Endodermal cell (in vitro differentiated cells): Measurements from ENCODE around the gene CCDC33. TPM values are rescaled to one million over a fixed set of nuclear protein-coding genes. Genes with fewer than 3 reads are reported as not detected.

Experiments
- DNase-seq: peaks from one replicate; pipeline ENCODE4 v3.0.0-alpha.2; 2017
- H3K27ac ChIP-seq: 2 replicates; pipeline ENCODE4 v1.5.1; 2013; ENCODE audit warnings: mild to moderate bottlenecking, low read depth, low read length, moderate library complexity
- H3K27me3 ChIP-seq: 2 replicates; pipeline ENCODE4 v1.6.1; 2013; ENCODE audit warnings: mild to moderate bottlenecking, low read length, moderate library complexity; ENCODE audit not compliant: insufficient read depth, control insufficient read depth, poor library complexity, severe bottlenecking
- H3K36me3 ChIP-seq: 2 replicates; pipeline ENCODE4 v1.7.0; 2013; ENCODE audit warnings: mild to moderate bottlenecking, low read length, moderate library complexity; ENCODE audit not compliant: control insufficient read depth, insufficient read depth
- H3K4me1 ChIP-seq: one replicate; pipeline ENCODE4 v1.7.0; 2013; ENCODE audit warnings: low read length; ENCODE audit not compliant: control insufficient read depth, insufficient read depth
- H3K4me3 ChIP-seq: 2 replicates; pipeline ENCODE4 v1.5.1; 2013; ENCODE audit warnings: mild to moderate bottlenecking, low read length, moderate library complexity
- H3K9ac ChIP-seq: 2 replicates; pipeline ENCODE4 v1.6.1; 2013; ENCODE audit warnings: mild to moderate bottlenecking, low read length, moderate library complexity; ENCODE audit not compliant: poor library complexity, severe bottlenecking; ENCODE audit errors: extremely low read depth
- H3K9me3 ChIP-seq: 2 replicates; pipeline ENCODE4 v1.6.1; 2013; ENCODE audit warnings: mild to moderate bottlenecking, low read length, moderate library complexity; ENCODE audit not compliant: control insufficient read depth
- H3K27ac Mint-ChIP-seq: 2 replicates; pipeline ENCODE4 v1.8.0; 2020; ENCODE audit warnings: mixed read lengths
- H3K27me3 Mint-ChIP-seq: 2 replicates; pipeline ENCODE4 v1.8.0; 2021; ENCODE audit warnings: mild to moderate bottlenecking, mixed read lengths; ENCODE audit not compliant: insufficient read depth
- H3K36me3 Mint-ChIP-seq: 2 replicates; pipeline ENCODE4 v1.8.0; 2020; ENCODE audit warnings: low read depth, mixed read lengths
- H3K4me1 Mint-ChIP-seq: 2 replicates; pipeline ENCODE4 v1.8.0; 2020; ENCODE audit warnings: mixed read lengths
- H3K4me3 Mint-ChIP-seq: 2 replicates; pipeline ENCODE4 v1.8.0; 2020; ENCODE audit warnings: mild to moderate bottlenecking, moderate library complexity, mixed read lengths
- H3K9me3 Mint-ChIP-seq: 2 replicates; pipeline ENCODE4 v1.8.0; 2020; ENCODE audit warnings: mild to moderate bottlenecking, mixed read lengths
- WGBS, 2 experiments: methylation state at CpG; one replicate each; pipeline versions ENCODE4 v1.1.5 to v1.1.7; 2013; ENCODE audit warnings: missing lambda C conversion rate in 2 of 2, mixed read lengths in 1 of 2; ENCODE audit not compliant: insufficient coverage in 1 of 2, insufficient read length in 1 of 2; 5-methylcytosine and 5-hydroxymethylcytosine counted together
- total RNA-seq, 2 donors: library from RNA; stranded (reverse); fragmentation: NEBNext Ultra II Directional in 1 of 2; extraction: Animal tissue kit (Norgen Biotek cat#: 25700) in 1 of 2; gene quantifications; 2 replicates in 1 of 2; 3 replicates in 1 of 2; pipeline ENCODE4 v1.2.1, GENCODE V29; 2021
- TF ChIP-seq, protein P1 (sequence below): fragments of 200-600 bp; sonication (generic); conservative IDR thresholded peaks from 2 replicates; pipeline ENCODE4 v1.5.0; 2021; ENCODE audit warnings: antibody characterized with exemption, mild to moderate bottlenecking

The CCDC33 gene
- total RNA-seq, 2 donors from 2014 or later, result 2.8 to 3.5 TPM

DNA sequence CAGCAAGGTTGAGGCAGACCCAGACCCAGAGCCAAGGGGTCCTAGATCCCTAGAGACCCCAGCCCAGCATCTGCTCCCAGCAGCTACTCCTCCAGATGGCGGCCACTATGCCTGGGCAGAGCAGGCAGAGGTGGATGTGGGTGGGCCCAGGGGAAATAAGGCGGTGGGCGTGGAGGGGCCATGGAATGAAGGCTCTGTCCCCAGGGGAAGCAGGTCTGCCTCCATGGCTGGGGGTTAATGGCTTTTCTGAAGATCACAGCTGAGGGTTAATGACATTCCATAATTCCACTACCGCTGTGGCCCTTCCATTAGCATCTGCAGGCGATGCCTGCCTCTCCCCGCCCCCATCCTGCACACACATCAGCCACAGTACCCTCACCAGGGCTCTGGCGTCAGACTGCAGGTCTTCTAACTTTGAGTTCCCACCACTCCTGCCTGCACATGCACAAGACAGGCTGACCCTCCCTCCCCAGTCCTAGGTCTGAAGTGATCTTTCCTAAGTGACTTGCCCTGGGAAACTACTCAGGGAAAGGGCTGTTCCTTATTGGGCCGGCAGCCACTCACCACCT lies 41.2 kb downstream of the CCDC33 start:
- TF ChIP-seq, protein P1, sequence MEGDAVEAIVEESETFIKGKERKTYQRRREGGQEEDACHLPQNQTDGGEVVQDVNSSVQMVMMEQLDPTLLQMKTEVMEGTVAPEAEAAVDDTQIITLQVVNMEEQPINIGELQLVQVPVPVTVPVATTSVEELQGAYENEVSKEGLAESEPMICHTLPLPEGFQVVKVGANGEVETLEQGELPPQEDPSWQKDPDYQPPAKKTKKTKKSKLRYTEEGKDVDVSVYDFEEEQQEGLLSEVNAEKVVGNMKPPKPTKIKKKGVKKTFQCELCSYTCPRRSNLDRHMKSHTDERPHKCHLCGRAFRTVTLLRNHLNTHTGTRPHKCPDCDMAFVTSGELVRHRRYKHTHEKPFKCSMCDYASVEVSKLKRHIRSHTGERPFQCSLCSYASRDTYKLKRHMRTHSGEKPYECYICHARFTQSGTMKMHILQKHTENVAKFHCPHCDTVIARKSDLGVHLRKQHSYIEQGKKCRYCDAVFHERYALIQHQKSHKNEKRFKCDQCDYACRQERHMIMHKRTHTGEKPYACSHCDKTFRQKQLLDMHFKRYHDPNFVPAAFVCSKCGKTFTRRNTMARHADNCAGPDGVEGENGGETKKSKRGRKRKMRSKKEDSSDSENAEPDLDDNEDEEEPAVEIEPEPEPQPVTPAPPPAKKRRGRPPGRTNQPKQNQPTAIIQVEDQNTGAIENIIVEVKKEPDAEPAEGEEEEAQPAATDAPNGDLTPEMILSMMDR, result no peak
- no peaks in the 10 kb centered on the region for H3K27me3 ChIP-seq
- no peaks in the 10 kb centered on the region for H3K9me3 Mint-ChIP-seq
- H3K4me3 Mint-ChIP-seq, result no peak overlapping the region
- WGBS, 2 experiments, result 86 to 89% methylated on average over 5 to 8 of the region's 8 CpGs
- no peak overlapping the region for H3K27ac Mint-ChIP-seq
- no peak for DNase-seq
- no peaks in the 10 kb centered on the region for H3K36me3 ChIP-seq
- H3K9me3 ChIP-seq, result no peaks in the 10 kb centered on the region
- no peaks in the 10 kb centered on the region for H3K4me1 Mint-ChIP-seq
- H3K36me3 Mint-ChIP-seq, result no peaks in the 10 kb centered on the region
- H3K4me1 ChIP-seq, result peaks cover 4% of the 10 kb centered on the region
- H3K27me3 Mint-ChIP-seq, result peaks cover 4% of the 10 kb centered on the region
- no peak overlapping the region for H3K27ac ChIP-seq
- H3K9ac ChIP-seq, result no peak overlapping the region
- no peak overlapping the region for H3K4me3 ChIP-seq

DNA sequence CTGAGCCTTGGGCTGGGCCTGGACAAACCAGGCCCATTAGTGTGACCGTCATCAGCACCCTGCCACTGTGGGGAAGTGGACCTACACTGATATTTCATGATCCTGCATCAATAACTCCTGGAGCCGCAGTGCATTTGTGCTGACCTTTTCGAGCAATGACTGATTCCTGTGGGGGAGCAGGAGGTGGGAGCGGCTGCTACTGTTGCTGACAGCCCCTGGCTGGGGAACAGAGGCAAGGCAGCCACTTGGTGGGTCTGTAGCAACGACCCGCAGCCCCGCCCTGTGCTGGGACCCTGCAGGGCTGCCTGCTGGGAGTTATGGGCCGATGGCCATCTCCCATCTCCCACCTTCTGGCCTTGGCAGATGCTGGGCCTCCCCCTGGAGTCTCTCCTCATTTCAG lies 42.1 kb downstream of the CCDC33 start:
- peaks cover 6% of the 10 kb centered on the region for H3K27me3 Mint-ChIP-seq
- H3K9ac ChIP-seq, result no peak overlapping the region
- no peaks in the 10 kb centered on the region for H3K36me3 ChIP-seq
- no peak overlapping the region for H3K4me3 ChIP-seq
- TF ChIP-seq, protein P1, result no peak
- H3K4me1 Mint-ChIP-seq, result no peaks in the 10 kb centered on the region
- no peak overlapping the region for H3K27ac Mint-ChIP-seq
- H3K36me3 Mint-ChIP-seq, result no peaks in the 10 kb centered on the region
- WGBS, 2 experiments, result 71 to 81% methylated on average over 6 to 8 of the region's 8 CpGs
- no peak overlapping the region for H3K4me3 Mint-ChIP-seq
- peaks cover 5% of the 10 kb centered on the region for H3K4me1 ChIP-seq
- no peak overlapping the region for H3K27ac ChIP-seq
- H3K9me3 ChIP-seq, result no peaks in the 10 kb centered on the region
- no peaks in the 10 kb centered on the region for H3K9me3 Mint-ChIP-seq
- no peak for DNase-seq
- no peaks in the 10 kb centered on the region for H3K27me3 ChIP-seq

DNA sequence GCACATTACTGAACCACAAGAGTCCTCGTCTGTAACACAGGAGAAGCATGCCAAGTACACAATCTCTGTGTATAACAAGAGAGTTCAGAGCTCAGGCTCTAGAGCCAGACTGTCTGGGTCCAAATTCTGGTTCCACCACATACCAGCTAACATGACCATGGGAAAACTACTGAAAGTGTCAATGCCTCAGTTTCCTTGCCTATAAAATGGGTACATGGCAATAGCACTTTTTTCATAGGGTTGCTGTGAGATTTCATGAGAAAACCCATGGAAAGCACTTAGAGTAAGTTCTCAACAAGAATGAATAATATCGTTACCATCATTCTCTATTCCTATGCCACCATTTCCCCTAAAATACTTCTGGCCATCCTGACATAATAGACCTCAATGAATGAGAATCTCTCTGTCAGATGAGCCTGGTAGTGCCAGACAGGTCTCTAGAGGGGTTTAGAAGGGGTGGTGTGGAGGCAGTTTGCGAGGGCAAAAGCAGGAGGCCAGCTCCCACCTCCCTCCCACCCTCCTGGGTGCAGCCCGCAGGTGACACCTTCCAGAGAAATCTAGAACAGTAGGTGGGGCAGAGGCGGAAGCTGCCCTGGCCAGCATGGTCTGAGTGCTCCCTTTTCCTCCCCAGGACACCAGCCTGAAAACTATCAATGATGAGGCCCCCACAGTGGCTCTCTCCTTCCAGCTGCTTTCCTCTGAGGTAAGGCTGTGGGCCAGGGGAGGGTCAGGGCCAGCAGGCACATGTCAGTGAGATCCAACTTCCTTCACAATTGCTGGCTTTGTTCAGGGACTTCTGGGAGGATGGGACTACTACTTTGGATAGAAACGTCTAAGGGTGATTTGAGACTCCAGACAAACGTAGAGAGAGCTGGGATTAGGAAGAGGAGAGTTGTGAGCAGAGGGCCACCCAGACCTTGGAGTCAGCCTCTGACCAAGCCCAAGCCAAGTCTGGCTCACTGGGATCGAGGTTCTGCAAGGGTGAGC lies 45.3 kb downstream of the CCDC33 start:
- no peaks in the 10 kb centered on the region for H3K27me3 ChIP-seq
- Mint-ChIP-seq H3K36me3 (no peaks in the 10 kb centered on the region), H3K9me3 (no peaks in the 10 kb centered on the region), H3K4me1 (no peaks in the 10 kb centered on the region), H3K4me3 (no peak overlapping the region), H3K27me3 (peaks cover 14% of the 10 kb centered on the region), H3K27ac (no peak overlapping the region)
- no peaks in the 10 kb centered on the region for H3K36me3 ChIP-seq
- WGBS, 2 experiments, result 89 to 91% methylated on average over 7 to 8 of the region's 8 CpGs
- H3K9ac ChIP-seq, result no peak overlapping the region
- no peak for DNase-seq
- no peak overlapping the region for H3K27ac ChIP-seq
- no peaks in the 10 kb centered on the region for H3K9me3 ChIP-seq
- TF ChIP-seq, protein P1, result no peak
- H3K4me1 ChIP-seq, result peaks cover 5% of the 10 kb centered on the region
- H3K4me3 ChIP-seq, result no peak overlapping the region
